OCI-LY3 (cell line): Measurements from ENCODE around the gene ADGRF3.

Experiments used
- EZH2phosphoT487 ChIP-seq: fragments of 200-600 bp; shearing (Covaris generic); IDR thresholded peaks from 2 replicates; pipeline ENCODE4 v1.6.1; 2018; ENCODE audit warnings: antibody characterized with exemption, mixed run types, low read depth
- TF ChIP-seq, protein P1 (sequence below): fragments of 200-600, 300-600 bp; sonication (generic); IDR thresholded peaks from 2 replicates; pipeline ENCODE4 v1.5.1; 2014; ENCODE audit warnings: antibody characterized with exemption, low read length, low read depth

DNA sequence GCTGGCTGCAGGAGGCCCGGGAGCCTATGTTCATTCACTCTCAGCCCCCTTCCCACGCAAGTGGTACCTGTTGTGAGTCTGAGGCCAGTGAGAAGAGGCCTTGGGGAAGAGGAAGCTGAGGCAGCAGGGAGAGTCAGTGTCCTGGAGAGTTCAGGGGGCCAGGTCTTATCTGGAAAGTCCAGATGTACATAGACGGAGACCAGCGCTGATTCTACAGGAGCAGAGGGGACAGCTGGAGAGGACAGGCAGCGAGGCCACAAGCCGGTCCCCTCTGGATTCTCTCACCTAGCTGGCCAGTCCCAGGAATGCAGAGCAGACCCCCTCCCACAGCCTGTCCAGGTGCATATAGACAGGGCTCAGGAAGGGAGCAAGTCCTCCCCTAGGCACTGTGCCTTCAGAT, 29.7 kb downstream of the ADGRF3 start:
- TF ChIP-seq, protein P1, sequence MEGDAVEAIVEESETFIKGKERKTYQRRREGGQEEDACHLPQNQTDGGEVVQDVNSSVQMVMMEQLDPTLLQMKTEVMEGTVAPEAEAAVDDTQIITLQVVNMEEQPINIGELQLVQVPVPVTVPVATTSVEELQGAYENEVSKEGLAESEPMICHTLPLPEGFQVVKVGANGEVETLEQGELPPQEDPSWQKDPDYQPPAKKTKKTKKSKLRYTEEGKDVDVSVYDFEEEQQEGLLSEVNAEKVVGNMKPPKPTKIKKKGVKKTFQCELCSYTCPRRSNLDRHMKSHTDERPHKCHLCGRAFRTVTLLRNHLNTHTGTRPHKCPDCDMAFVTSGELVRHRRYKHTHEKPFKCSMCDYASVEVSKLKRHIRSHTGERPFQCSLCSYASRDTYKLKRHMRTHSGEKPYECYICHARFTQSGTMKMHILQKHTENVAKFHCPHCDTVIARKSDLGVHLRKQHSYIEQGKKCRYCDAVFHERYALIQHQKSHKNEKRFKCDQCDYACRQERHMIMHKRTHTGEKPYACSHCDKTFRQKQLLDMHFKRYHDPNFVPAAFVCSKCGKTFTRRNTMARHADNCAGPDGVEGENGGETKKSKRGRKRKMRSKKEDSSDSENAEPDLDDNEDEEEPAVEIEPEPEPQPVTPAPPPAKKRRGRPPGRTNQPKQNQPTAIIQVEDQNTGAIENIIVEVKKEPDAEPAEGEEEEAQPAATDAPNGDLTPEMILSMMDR, result no peak
- no peak for TF ChIP-seq EZH2phosphoT487
